ENCODE data around the gene LRRC59.

LRRC59 gene

DNA sequence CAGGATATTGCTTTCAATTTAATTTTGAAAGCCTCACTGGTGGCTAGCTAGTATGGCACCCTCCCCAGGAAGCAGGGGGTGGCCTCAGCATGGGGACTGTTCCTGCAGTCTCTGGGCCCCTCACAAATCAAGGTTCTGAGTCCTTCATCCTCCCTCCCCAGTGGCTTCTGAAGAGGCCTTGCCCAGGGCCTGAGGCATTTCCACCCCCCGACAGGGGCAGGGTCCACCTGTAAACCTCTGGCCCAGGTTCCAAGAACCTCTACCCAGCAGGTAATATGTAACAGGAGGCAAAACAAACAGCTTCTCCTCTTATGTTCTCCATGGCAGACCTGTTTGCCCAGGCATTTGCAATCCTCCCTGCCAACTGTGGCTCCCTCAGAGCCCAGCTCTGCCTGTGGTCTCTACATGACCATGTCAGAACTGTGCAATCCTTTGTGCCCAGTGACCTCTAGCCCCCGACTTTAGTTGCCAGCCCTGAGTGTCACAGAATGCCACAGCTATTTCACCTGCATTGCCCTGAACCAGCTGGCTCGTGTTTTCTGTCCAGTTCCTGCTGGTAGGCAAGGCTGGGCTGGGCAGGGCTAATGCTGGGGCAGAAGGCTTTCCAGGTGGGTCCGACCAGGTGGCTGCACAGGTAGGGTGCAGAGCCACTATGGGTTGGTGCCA, 43.0 kb upstream of the LRRC59 start:
- Histone ChIP-seq H3K4me1 (ENCODE audit: control extremely low read depth in 1 of 4, control insufficient read depth in 4 of 4, insufficient read depth in 4 of 4, low read length in 3 of 4) (no peaks in the 10 kb centered on the region), H3K27me3 (replicated peaks in 2 of 5; ENCODE audit: control insufficient read depth in 4 of 5, insufficient read depth in 5 of 5, low read length in 4 of 5) (no peaks in the 10 kb centered on the region), H3K4me3 (ENCODE audit: control insufficient read depth in 1 of 7, extremely low read depth in 1 of 7, insufficient read depth in 4 of 7, low read depth in 2 of 7, low read length in 6 of 7) (no peak overlapping the region), H3K36me3 (ENCODE audit: control insufficient read depth in 4 of 4, insufficient read depth in 4 of 4, low read length in 3 of 4) (peaks cover 0 to 7% (median 3%) of the 10 kb centered on the region in 4 experiments), H3K9me3 (ENCODE audit: control extremely low read depth in 1 of 5, control insufficient read depth in 4 of 5, insufficient read depth in 2 of 5, low read depth in 1 of 5, low read length in 4 of 5) (no peaks in the 10 kb centered on the region), H3K27ac (ENCODE audit: insufficient read depth in 1 of 2, low read depth in 1 of 2, low read length in 2 of 2, poor library complexity in 1 of 2, severe bottlenecking in 2 of 2) (no peak overlapping the region)
- DNase-seq: no peak
- whole genome bisulfite sequencing (ENCODE audit: insufficient coverage): 94% methylated on average over 4 of the region's 4 CpGs
- ChIA-PET POLR2A (no interaction called here), CTCF (no interaction called here)

DNA sequence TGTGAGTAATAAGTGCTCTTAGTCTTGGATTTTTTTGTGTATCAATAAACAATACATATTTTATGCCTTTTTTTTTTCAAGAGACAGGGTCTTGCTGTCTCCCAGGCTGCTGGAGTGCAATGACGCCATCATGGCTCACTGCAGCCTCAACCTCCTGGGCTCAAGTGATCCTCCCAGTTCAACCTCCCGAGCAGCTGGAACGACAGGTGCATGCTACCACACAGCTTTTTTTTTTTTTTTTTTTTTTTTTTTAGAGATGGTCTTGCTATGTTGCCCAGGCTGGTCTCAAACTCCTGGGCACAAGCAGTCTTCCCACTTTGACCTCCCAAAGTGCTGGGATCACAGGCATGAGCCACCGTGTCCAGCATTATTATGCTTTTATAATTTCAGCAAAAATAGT, 41.7 kb upstream of the LRRC59 start:
- Histone ChIP-seq H3K27ac (ENCODE audit: insufficient read depth in 1 of 2, low read depth in 1 of 2, low read length in 2 of 2, poor library complexity in 1 of 2, severe bottlenecking in 2 of 2) (no peak overlapping the region), H3K27me3 (replicated peaks in 2 of 5; ENCODE audit: control insufficient read depth in 4 of 5, insufficient read depth in 5 of 5, low read length in 4 of 5) (no peaks in the 10 kb centered on the region), H3K4me1 (ENCODE audit: control extremely low read depth in 1 of 4, control insufficient read depth in 4 of 4, insufficient read depth in 4 of 4, low read length in 3 of 4) (no peaks in the 10 kb centered on the region), H3K4me3 (ENCODE audit: control insufficient read depth in 1 of 7, extremely low read depth in 1 of 7, insufficient read depth in 4 of 7, low read depth in 2 of 7, low read length in 6 of 7) (no peak overlapping the region), H3K36me3 (ENCODE audit: control insufficient read depth in 4 of 4, insufficient read depth in 4 of 4, low read length in 3 of 4) (peaks cover 0 to 7% (median 3%) of the 10 kb centered on the region in 4 experiments), H3K9me3 (ENCODE audit: control extremely low read depth in 1 of 5, control insufficient read depth in 4 of 5, insufficient read depth in 2 of 5, low read depth in 1 of 5, low read length in 4 of 5) (no peaks in the 10 kb centered on the region)
- CTCF ChIA-PET: interaction anchor here (1.3 kb wide), 1 partner anchor 17 kb away, joined by 3 read pairs; no protein-coding TSS in a partner anchor
- POLR2A ChIA-PET: no interaction called here
- no peak for DNase-seq
- 100% methylated on average over 1 of the region's 4 CpGs for WGBS (ENCODE audit: insufficient coverage)

DNA sequence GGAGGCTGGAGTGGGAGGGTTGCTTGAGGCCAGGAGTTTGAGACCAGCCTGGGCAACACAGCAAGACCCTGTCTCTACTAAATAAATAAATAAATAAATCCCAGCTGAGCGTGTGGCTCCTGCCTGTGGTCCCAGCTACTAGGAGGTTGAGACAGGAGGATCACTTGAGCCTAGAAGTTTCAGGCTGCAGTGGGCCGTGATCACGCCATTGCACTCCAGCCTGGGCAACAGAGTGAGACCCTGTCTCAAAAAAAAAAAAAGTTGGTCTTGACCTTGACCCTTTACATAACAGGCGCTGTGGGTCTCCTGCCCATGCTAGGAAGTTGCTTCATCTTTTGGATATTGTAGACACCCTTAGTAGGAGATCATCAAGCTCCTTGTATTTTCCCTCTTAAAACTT, 40.1 kb upstream of the LRRC59 start:
- H3K4me3 ChIP-seq (ENCODE audit: control insufficient read depth in 1 of 7, extremely low read depth in 1 of 7, insufficient read depth in 4 of 7, low read depth in 2 of 7, low read length in 6 of 7): no peak overlapping the region
- H3K4me1 ChIP-seq (ENCODE audit: control extremely low read depth in 1 of 4, control insufficient read depth in 4 of 4, insufficient read depth in 4 of 4, low read length in 3 of 4): no peaks in the 10 kb centered on the region
- H3K27ac ChIP-seq (ENCODE audit: insufficient read depth in 1 of 2, low read depth in 1 of 2, low read length in 2 of 2, poor library complexity in 1 of 2, severe bottlenecking in 2 of 2): no peak overlapping the region
- DNase-seq: no peak
- ChIA-PET CTCF (interaction anchor here (1.0 to 1.9 kb wide), 3 partner anchors 10 to 40 kb away, joined by 3 to 5 read pairs (median 5); partner anchors contain the start of gene LRRC59), POLR2A (no interaction called here)
- H3K36me3 ChIP-seq (ENCODE audit: control insufficient read depth in 4 of 4, insufficient read depth in 4 of 4, low read length in 3 of 4): peaks cover 0 to 10% (median 5%) of the 10 kb centered on the region in 4 experiments
- H3K9me3 ChIP-seq (ENCODE audit: control extremely low read depth in 1 of 5, control insufficient read depth in 4 of 5, insufficient read depth in 2 of 5, low read depth in 1 of 5, low read length in 4 of 5): no peaks in the 10 kb centered on the region
- no peaks in the 10 kb centered on the region for H3K27me3 ChIP-seq (replicated peaks in 2 of 5; ENCODE audit: control insufficient read depth in 4 of 5, insufficient read depth in 5 of 5, low read length in 4 of 5)
- WGBS (ENCODE audit: insufficient coverage): 100% methylated on average over 4 of the region's 4 CpGs

DNA sequence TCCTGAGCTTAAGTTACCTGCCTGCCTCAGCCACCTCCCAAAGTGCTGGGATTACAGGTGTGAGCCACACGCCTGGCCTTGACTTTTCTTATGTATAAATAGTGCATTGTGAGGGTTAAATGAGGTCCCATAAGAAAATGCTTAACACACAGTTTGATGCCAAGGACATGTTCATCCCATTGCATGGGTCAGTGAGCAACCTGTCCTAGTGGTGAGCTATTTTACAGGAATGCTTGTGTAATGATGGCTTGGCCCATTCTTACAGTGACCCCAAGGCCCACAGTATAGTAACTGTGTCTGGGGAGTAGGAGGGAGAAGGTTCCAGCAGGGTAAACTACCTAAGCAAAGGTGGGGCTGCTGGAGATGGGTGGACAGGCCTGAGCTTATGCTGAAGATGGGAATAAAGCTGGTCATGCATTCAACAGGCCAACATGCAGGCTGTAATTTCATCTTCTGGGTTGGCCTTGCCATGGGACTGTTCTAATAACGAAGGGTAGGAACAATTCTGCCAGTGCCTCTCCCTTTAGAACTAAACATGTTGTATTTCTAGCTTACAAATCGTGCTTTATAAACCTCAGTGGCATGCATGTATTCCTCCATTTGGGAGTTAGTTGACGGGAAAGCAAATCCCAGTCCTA, 34.9 kb upstream of the LRRC59 start:
- H3K4me3 ChIP-seq (ENCODE audit: control insufficient read depth in 1 of 7, extremely low read depth in 1 of 7, insufficient read depth in 4 of 7, low read depth in 2 of 7, low read length in 6 of 7): no peak overlapping the region
- H3K4me1 ChIP-seq (ENCODE audit: control extremely low read depth in 1 of 4, control insufficient read depth in 4 of 4, insufficient read depth in 4 of 4, low read length in 3 of 4): peaks cover 4 to 8% (median 8%) of the 10 kb centered on the region in 4 experiments
- ChIA-PET CTCF (interaction anchor here (0.8 to 1.3 kb wide), 2 partner anchors 15 to 44 kb away, joined by 3 read pairs; no protein-coding TSS in a partner anchor), POLR2A (no interaction called here)
- 100% methylated on average over 2 of the region's 4 CpGs for WGBS (ENCODE audit: insufficient coverage)
- no peak for DNase-seq
- no peaks in the 10 kb centered on the region for H3K27me3 ChIP-seq (replicated peaks in 2 of 5; ENCODE audit: control insufficient read depth in 4 of 5, insufficient read depth in 5 of 5, low read length in 4 of 5)
- H3K27ac ChIP-seq (ENCODE audit: insufficient read depth in 1 of 2, low read depth in 1 of 2, low read length in 2 of 2, poor library complexity in 1 of 2, severe bottlenecking in 2 of 2): no peak overlapping the region
- peaks cover 0 to 10% (median 6%) of the 10 kb centered on the region in 4 experiments for H3K36me3 ChIP-seq (ENCODE audit: control insufficient read depth in 4 of 4, insufficient read depth in 4 of 4, low read length in 3 of 4)
- no peaks in the 10 kb centered on the region for H3K9me3 ChIP-seq (ENCODE audit: control extremely low read depth in 1 of 5, control insufficient read depth in 4 of 5, insufficient read depth in 2 of 5, low read depth in 1 of 5, low read length in 4 of 5)

DNA sequence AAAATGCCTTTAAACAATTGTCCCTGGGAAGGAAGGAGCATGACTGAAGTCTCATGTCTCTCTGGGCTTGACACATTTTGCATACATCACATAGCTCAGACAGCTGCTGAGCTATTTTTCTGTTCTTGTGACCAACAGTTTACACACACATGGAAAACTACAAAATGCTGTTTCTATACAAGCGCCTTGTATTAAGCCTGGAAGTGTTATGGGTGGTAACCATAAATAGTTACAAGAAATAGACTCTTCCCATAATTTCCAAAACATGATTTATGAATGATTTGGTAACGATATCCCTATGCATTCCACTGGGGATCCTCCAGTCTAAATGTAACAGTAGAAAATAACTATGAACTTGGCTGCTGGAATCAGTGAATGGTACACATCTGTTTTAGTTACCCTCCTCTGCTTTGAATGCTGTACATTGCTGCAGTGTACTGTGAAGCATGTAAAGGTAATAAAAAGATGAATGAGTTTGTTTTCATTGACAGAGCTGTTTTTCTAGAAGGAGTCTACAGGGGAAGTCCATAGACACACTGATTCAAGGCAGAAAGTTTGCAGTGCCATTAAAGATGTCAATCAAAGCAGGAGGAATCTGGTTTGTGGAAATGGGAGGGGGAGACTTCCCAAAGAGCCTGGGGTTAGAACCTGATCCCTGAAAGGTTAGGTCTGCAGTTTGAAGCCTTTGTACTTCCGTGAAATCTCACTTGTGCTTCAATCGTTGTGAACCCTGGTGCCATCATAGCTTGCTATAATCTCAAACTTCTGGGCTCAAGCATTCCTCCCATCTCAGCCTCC, 33.7 kb upstream of the LRRC59 start:
- H3K27ac ChIP-seq (ENCODE audit: insufficient read depth in 1 of 2, low read depth in 1 of 2, low read length in 2 of 2, poor library complexity in 1 of 2, severe bottlenecking in 2 of 2): no peak overlapping the region
- POLR2A ChIA-PET: no interaction called here
- H3K4me1 ChIP-seq (ENCODE audit: control extremely low read depth in 1 of 4, control insufficient read depth in 4 of 4, insufficient read depth in 4 of 4, low read length in 3 of 4): peaks cover 9 to 17% (median 16%) of the 10 kb centered on the region in 4 experiments

DNA sequence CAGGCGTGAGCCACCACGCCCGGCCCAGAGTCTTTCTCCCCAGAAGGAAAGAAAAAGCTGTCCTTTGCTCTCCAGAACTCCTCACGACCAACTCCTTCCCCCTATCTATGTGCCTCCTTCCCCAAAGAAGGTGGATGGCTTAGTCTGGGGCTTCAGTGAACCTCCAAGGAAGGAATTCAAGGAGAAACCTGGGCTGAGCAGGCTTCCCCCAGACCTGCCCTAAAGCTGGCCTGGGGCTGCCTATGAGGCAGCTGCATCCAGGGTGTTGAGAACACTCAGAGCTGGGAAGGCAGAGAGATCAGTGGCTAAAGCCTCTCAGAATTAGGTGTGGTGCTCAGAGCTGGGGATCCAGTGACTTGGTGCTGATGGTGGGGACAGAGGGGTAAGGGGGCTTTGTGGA, 32.5 kb upstream of the LRRC59 start:
- WGBS (ENCODE audit: insufficient coverage): 100% methylated on average over 1 of the region's 4 CpGs
- Histone ChIP-seq H3K36me3 (ENCODE audit: control insufficient read depth in 4 of 4, insufficient read depth in 4 of 4, low read length in 3 of 4) (peaks cover 0 to 6% (median 3%) of the 10 kb centered on the region in 4 experiments), H3K4me1 (ENCODE audit: control extremely low read depth in 1 of 4, control insufficient read depth in 4 of 4, insufficient read depth in 4 of 4, low read length in 3 of 4) (peaks cover 9 to 27% (median 26%) of the 10 kb centered on the region in 4 experiments), H3K9me3 (ENCODE audit: control extremely low read depth in 1 of 5, control insufficient read depth in 4 of 5, insufficient read depth in 2 of 5, low read depth in 1 of 5, low read length in 4 of 5) (no peaks in the 10 kb centered on the region), H3K27ac (ENCODE audit: insufficient read depth in 1 of 2, low read depth in 1 of 2, low read length in 2 of 2, poor library complexity in 1 of 2, severe bottlenecking in 2 of 2) (no peak overlapping the region), H3K27me3 (replicated peaks in 2 of 5; ENCODE audit: control insufficient read depth in 4 of 5, insufficient read depth in 5 of 5, low read length in 4 of 5) (no peaks in the 10 kb centered on the region), H3K4me3 (ENCODE audit: control insufficient read depth in 1 of 7, extremely low read depth in 1 of 7, insufficient read depth in 4 of 7, low read depth in 2 of 7, low read length in 6 of 7) (no peak overlapping the region)
- DNase-seq: no peak
- ChIA-PET CTCF (interaction anchor here (0.9 to 1.9 kb wide), 4 partner anchors 12 to 68 kb away, joined by 3 to 7 read pairs (median 3); partner anchors contain the start of gene LRRC59), POLR2A (no interaction called here)

More for the DNA sequence above, 33.7 kb upstream of the LRRC59 start:
- CTCF ChIA-PET: interaction anchor here (1.1 to 1.3 kb wide), 2 partner anchors 11 to 14 kb away, joined by 3 to 4 read pairs; no protein-coding TSS in a partner anchor
- WGBS (ENCODE audit: insufficient coverage): 100% methylated on average over 2 of the region's 4 CpGs
- Histone ChIP-seq H3K4me3 (ENCODE audit: control insufficient read depth in 1 of 7, extremely low read depth in 1 of 7, insufficient read depth in 4 of 7, low read depth in 2 of 7, low read length in 6 of 7) (no peak overlapping the region), H3K36me3 (ENCODE audit: control insufficient read depth in 4 of 4, insufficient read depth in 4 of 4, low read length in 3 of 4) (peaks cover 0 to 8% (median 3%) of the 10 kb centered on the region in 4 experiments), H3K27me3 (replicated peaks in 2 of 5; ENCODE audit: control insufficient read depth in 4 of 5, insufficient read depth in 5 of 5, low read length in 4 of 5) (no peaks in the 10 kb centered on the region), H3K9me3 (ENCODE audit: control extremely low read depth in 1 of 5, control insufficient read depth in 4 of 5, insufficient read depth in 2 of 5, low read depth in 1 of 5, low read length in 4 of 5) (no peaks in the 10 kb centered on the region)
- DNase-seq: no peak

Data from common myeloid progenitor, CD34-positive (primary cell).